GM12892 (cell line): ENCODE results near the gene CCRL2.

Experiments
- POLR2A ChIP-seq: IDR thresholded peaks from 2 replicates; pipeline ENCODE4 v1.6.1; 2011; ENCODE audit warnings: low read depth, low read length, control low read depth
- POLR2AphosphoS5 ChIP-seq: IDR thresholded peaks from 2 replicates; pipeline ENCODE4 v1.6.1; 2011; ENCODE audit warnings: low read depth, low read length, control low read depth
- TAF1 ChIP-seq: IDR thresholded peaks from 2 replicates; pipeline ENCODE4 v1.6.1; 2011; ENCODE audit warnings: low read depth, mild to moderate bottlenecking, control low read depth, low read length, borderline replicate concordance

DNA sequence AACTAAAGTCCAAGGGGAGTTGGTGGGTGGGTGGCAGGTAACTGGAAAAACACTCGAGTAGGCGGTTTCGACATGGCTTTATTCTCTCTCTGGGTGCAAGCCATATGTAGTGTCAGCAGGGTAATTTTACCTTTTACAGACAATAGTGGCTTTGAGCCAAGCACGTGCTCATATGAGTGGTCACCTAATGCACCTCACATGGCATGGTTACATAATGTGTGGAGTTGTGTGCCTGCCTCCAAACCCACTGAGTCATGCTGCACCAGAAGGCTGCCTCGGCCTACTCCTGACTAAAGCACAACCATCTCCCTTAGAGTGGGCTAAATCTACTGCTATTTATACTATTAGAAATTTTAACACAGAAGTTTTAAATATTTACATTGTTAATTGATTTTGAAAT, 16.5 kb downstream of the CCRL2 start:
- TF ChIP-seq POLR2AphosphoS5 (no peak), POLR2A (no peak), TAF1 (no peak)
